Left lung (tissue), 10 donors: ENCODE data around the gene RNF166. TPM values are rescaled to one million over a fixed set of nuclear protein-coding genes. Genes with fewer than 3 reads are reported as not detected.

Experiments
- ATAC-seq: fragments of 200-7000 bp; cut with Tn5 transposase; one replicate; pipeline ENCODE4 v1.9.1; 2020; ENCODE audit warnings: moderate library complexity
- DNase-seq, 4 donors: peaks; one replicate each; pipeline ENCODE4 v3.0.0-alpha.2; 2013 to 2020
- H3K27ac ChIP-seq, 2 donors: fragments of 200-600 bp; sonication (generic) in 1 of 2; one replicate each; pipeline versions ENCODE4 v1.5.0 to v1.8.0; 2020 to 2021
- H3K27me3 ChIP-seq, 2 donors: fragments of 200-600 bp; sonication (generic) in 1 of 2; one replicate each; pipeline versions ENCODE4 v1.5.0 to v1.8.0; 2020 to 2021
- H3K36me3 ChIP-seq, 2 donors: fragments of 200-600 bp; sonication (generic) in 1 of 2; one replicate each; pipeline versions ENCODE4 v1.5.0 to v1.8.0; 2020 to 2021
- H3K4me1 ChIP-seq, 2 donors: fragments of 200-600 bp; one replicate each; pipeline ENCODE4 v1.8.0; 2021
- H3K4me3 ChIP-seq, 2 donors: fragments of 200-600 bp; sonication (generic) in 1 of 2; one replicate each; pipeline versions ENCODE4 v1.5.0 to v1.8.0; 2020 to 2021; ENCODE audit warnings: mild to moderate bottlenecking in 1 of 2
- H3K9me3 ChIP-seq, 2 donors: fragments of 200-600 bp; sonication (generic) in 1 of 2; one replicate each; pipeline versions ENCODE4 v1.5.0 to v1.8.0; 2020 to 2021
- intact Hi-C, 2 donors: fragments of 100-400 bp; cut with DNase I; formaldehyde crosslinking; loops; one replicate each; pipeline versions ENCODE4 v1.11.2 to v1.14.2; 2022
- polyA plus RNA-seq, 6 donors: library from polyadenylated mRNA; unstranded; fragments of 120-200 nt; gene quantifications; one replicate each; pipeline ENCODE4 v1.2.1, GENCODE V29; 2013; ENCODE audit not compliant: insufficient read length in 6 of 6
- total RNA-seq, 2 donors: library from RNA; stranded (reverse); fragmentation: NEBNext Ultra II Directional; extraction: Animal tissue kit (Norgen Biotek cat#: 25700); gene quantifications; one replicate each; pipeline ENCODE4 v1.2.1, GENCODE V29; 2021
- TF ChIP-seq, protein P1 (sequence below), 2 donors: fragments of 200-600 bp; sonication (generic) in 1 of 2; IDR thresholded peaks; one replicate each; pipeline versions ENCODE4 v1.5.0 to v1.8.0; 2021; ENCODE audit warnings: antibody characterized with exemption in 2 of 2
- donor health status: DM: no; HTN: yes; CAD: no.
- donor health status: DM: no; HTN: no; CAD: no.

Gene RNF166
- total and polyA plus RNA-seq, 8 donors, result 14.8 to 54.0 (median 16.7) TPM

GRCh38 chr16:88715312-88716190, 9.3 kb upstream of the RNF166 start:
- intact Hi-C loops, result no loop called here
- Histone ChIP-seq H3K27ac (no peak overlapping the region), H3K4me3 (no peak overlapping the region), H3K4me1 (no peaks in the 10 kb centered on the region), H3K27me3 (no peaks in the 10 kb centered on the region), H3K36me3 (peaks cover 0 to 75% of the 10 kb centered on the region in 2 donors), H3K9me3 (no peaks in the 10 kb centered on the region)
- TF ChIP-seq, protein P1, sequence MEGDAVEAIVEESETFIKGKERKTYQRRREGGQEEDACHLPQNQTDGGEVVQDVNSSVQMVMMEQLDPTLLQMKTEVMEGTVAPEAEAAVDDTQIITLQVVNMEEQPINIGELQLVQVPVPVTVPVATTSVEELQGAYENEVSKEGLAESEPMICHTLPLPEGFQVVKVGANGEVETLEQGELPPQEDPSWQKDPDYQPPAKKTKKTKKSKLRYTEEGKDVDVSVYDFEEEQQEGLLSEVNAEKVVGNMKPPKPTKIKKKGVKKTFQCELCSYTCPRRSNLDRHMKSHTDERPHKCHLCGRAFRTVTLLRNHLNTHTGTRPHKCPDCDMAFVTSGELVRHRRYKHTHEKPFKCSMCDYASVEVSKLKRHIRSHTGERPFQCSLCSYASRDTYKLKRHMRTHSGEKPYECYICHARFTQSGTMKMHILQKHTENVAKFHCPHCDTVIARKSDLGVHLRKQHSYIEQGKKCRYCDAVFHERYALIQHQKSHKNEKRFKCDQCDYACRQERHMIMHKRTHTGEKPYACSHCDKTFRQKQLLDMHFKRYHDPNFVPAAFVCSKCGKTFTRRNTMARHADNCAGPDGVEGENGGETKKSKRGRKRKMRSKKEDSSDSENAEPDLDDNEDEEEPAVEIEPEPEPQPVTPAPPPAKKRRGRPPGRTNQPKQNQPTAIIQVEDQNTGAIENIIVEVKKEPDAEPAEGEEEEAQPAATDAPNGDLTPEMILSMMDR (IDR thresholded peaks at IDR 0.05), result no peak
- ATAC-seq, result no peak
- DNase-seq, result no peak

GRCh38 chr16:88714420-88715302, 8.5 kb upstream of the RNF166 start:
- H3K4me3 ChIP-seq, result no peak overlapping the region
- H3K36me3 ChIP-seq, result peaks cover 0 to 71% of the 10 kb centered on the region in 2 donors
- intact Hi-C loops, result no loop called here
- no peak for ATAC-seq
- H3K27ac ChIP-seq, result no peak overlapping the region
- no peaks in the 10 kb centered on the region for H3K27me3 ChIP-seq
- H3K4me1 ChIP-seq, result no peaks in the 10 kb centered on the region
- no peaks in the 10 kb centered on the region for H3K9me3 ChIP-seq
- DNase-seq, result no peak
- TF ChIP-seq, protein P1 (IDR thresholded peaks at IDR 0.05), result no peak

DNA sequence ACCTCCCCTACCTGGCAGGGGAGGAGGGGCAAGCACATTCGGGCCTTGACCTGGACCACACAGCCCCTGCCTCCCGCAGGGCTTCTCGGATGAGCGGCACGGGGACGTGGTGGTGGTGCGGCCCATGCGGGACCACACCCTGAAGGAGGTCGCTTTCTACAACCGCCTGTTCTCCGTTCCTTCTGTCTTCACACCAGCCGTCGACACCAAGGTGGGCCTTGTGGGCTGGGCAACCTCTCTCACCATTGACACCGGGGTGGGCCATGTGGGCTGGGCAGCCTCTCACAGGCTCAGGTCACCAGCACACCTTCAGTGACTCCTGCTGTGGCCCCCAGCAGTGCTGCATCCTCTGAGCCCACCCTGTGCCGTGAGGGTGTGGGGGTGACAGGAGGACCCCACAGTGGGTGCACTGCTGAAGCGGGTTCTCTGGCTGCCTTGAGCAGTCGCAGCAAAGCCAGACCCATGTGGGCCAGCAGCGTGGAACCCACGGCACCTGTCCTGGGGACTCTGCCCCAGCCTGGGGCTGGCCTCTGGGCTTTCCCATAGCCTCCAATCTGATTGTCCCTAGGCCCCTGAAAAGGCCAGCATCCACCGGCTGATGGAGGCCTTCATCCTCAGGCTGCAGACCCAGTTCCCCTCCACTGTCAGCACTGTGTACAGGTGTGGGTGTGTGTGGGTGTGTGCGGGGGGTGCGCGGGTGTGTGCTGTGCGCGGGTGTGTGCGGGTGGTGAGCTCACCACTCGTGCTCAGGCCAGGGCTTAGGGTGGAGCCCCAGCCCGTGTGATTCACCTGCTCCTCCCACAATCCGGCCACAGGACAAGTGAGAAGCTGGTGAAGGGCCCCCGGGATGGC, 7.6 kb upstream of the RNF166 start:
- no peak for DNase-seq
- Histone ChIP-seq H3K27ac (no peak overlapping the region), H3K4me3 (no peak overlapping the region), H3K4me1 (no peaks in the 10 kb centered on the region), H3K27me3 (no peaks in the 10 kb centered on the region), H3K36me3 (peaks cover 0 to 66% of the 10 kb centered on the region in 2 donors), H3K9me3 (no peaks in the 10 kb centered on the region)
- intact Hi-C loops, result no loop called here
- peak; percentile 22 for ATAC-seq
- TF ChIP-seq, protein P1 (IDR thresholded peaks at IDR 0.05), result no peak

DNA sequence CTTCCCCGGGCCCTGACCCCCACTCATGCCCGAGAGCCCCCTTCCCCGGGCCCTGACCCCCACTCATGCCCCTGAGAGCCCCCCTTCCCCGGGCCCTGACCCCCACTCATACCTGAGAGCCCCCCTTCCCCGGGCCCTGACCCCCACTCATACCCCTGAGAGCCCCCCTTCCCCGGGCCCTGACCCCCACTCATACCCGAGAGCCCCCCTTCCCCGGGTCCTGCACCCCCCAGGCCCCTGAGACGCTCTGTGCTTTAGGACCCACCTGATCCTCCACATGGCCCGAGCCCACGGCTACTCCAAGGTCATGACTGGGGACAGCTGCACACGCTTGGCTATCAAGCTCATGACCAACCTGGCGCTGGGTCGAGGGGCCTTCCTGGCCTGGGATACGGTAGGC, 6.8 kb upstream of the RNF166 start:
- Histone ChIP-seq H3K27me3 (no peaks in the 10 kb centered on the region), H3K27ac (no peak overlapping the region), H3K4me1 (peaks cover 0 to under 1% of the 10 kb centered on the region in 2 donors), H3K9me3 (no peaks in the 10 kb centered on the region), H3K4me3 (no peak overlapping the region), H3K36me3 (peaks cover 0 to 59% of the 10 kb centered on the region in 2 donors)
- TF ChIP-seq, protein P1 (IDR thresholded peaks at IDR 0.05), result no peak
- ATAC-seq (no peak), DNase-seq (no peak)
- intact Hi-C loops, result no loop called here
